ENCODE data around the gene CAMTA1.

CAMTA1 gene

DNA sequence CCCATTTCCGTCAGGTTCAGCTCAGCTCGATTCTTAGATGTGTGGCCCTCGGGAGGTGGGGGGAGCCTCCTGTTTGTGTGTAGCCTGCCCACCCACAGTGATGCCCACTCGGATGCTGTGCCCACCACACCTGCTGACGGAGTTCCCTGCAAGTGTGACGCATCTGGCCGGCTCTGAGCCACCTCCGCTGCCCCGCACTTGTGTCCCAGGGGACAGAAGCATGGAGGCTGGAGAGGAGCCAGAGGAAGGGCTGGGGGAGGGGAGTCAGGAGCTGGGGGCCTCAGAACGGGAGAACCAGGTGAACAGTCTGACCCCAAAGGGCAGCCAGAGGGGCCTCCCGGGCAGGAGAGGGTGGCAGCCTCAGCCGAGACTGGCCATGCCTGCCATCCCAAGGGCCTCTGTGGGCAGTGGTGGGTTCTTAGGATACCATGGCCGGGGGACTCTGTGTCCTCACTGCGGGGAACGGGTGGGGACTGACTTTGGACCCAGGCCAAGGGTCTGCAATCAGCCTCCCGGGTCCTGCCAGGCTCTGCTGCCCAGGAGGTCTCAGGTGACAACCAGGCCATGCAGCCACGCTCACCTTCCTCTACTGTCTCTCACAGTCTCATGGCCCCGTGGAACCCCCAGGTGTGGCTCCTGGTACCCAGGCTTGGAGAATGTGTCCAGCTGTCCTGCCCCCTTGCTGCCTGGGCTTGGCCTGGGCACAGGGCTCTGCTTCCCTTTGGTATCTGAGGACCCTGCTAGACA, 718.6 kb downstream of the CAMTA1 start:
- H3K4me3 ChIP-seq (ENCODE audit: low read length) = no peak overlapping the region
- DNase-seq (ENCODE audit: low read depth) = no peak
- TF ChIP-seq CTCF (conservative IDR thresholded peaks at IDR 0.05; ENCODE audit: low read depth, low read length) = no peak

DNA sequence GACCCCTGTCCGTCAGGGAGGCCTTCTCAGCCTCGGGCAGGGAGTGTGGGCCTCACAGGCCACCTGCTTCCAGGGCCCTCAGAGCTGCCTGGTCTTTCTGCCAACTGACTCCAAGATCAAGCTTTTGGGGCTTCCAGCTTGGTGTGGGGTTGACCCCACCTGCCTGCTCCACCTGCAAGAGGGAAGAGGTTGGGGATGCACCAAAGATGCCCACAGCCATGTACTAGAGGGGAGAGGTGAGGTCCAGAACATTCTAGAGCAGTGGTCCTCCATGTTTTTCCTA, 719.1 kb downstream of the CAMTA1 start:
- DNase-seq (ENCODE audit: low read depth) = no peak
- no peak overlapping the region for H3K4me3 ChIP-seq (ENCODE audit: low read length)
- TF ChIP-seq CTCF (conservative IDR thresholded peaks at IDR 0.05; ENCODE audit: low read depth, low read length) = no peak

DNA sequence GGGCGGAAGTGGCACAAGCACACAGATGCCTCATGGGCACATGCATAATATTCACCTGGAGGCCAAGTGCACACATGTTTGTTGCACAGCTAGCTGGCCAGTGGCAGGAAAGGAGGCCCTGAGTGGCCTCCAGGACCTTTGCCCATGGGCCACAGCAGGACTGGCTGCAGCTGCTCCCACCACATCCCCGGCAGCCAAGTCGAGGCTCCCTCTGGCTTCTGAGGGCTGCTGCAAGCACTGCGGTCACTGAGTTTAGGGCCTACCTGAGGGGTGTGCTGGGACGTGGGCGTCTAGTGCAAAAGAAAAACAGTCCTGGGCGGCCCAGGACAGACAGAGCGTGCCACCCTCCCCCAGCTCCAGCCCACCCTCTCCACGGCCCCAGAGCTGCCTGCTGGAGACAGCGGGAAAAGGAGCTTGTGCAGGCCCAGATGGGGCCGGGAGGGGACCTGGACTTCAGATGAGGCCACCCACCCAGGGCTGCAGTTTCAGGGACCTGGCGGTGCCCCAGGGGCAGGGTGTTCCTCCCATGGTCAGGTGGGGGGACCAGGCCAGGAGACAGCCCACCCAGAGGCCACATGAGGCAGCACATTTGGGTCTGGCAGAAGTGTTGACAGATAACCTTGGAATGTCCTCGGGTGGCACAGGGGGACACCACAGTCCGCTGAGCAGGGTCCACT, 720.0 kb downstream of the CAMTA1 start:
- no peak overlapping the region for H3K4me3 ChIP-seq (ENCODE audit: low read length)
- TF ChIP-seq CTCF (conservative IDR thresholded peaks at IDR 0.05; ENCODE audit: low read depth, low read length) = no peak
- no peak for DNase-seq (ENCODE audit: low read depth)

DNA sequence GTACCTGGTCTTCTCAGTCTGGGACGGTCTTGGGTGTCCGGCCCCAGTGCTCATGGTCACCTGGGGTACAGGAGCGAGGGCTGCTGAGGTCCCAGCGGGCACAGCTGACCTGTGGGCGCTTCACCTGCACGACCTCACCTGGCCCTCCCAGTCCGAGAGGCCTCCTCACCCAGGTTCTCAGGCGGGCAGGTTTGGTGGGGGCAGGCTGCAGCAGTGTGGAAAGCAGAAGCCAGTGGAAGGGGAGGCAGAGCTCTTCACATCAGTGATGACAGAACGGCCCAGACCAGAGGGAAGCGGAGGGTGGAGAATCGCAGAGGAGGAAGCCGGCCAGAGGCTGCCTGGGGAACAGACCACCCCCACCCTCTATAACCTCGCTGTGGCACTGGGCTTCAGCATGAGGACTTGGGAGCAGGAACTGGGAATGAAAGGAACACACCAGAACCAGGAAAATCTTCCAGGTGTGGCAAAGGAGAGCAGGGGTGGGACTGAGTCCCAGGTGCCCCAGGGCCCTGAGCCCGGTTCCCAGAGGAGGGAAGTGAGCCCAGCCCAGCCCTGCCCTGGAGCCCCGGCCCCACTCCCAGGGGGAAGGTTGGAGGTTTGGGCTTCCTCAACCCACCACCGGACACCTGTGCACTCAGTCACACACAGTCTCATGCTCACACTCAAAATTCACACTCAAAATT, 720.7 kb downstream of the CAMTA1 start:
- DNase-seq (ENCODE audit: low read depth) = no peak
- no peak overlapping the region for H3K4me3 ChIP-seq (ENCODE audit: low read length)
- no peak for TF ChIP-seq CTCF (conservative IDR thresholded peaks at IDR 0.05; ENCODE audit: low read depth, low read length)

- TF ChIP-seq CTCF (conservative IDR thresholded peaks at IDR 0.05; ENCODE audit: low read depth, low read length) = no peak
Observed at GRCh38 chr1:7506454-7507284, 721.4 kb downstream of the CAMTA1 start.

GRCh38 chr1:7507285-7508019, 722.2 kb downstream of the CAMTA1 start:
- TF ChIP-seq CTCF (conservative IDR thresholded peaks at IDR 0.05; ENCODE audit: low read depth, low read length) = no peak
- no peak overlapping the region for H3K4me3 ChIP-seq (ENCODE audit: low read length)
- no peak for DNase-seq (ENCODE audit: low read depth)

More at GRCh38 chr1:7506454-7507284, 721.4 kb downstream of the CAMTA1 start:
- no peak for DNase-seq (ENCODE audit: low read depth)
- no peak overlapping the region for H3K4me3 ChIP-seq (ENCODE audit: low read length)

All from retinal pigment epithelial cell (primary cell).